H1 (cell line): Measurements from ENCODE around the gene DIP2C.

ENCODE experiments used
- CTCF ChIP-seq, 3 experiments: IDR thresholded peaks; 1 replicate in 2 of 3; 2 replicates in 1 of 3; pipeline versions ENCODE4 v1.5.1 to v1.6.1; 2011; ENCODE audit warnings: low read length in 3 of 3, mild to moderate bottlenecking in 3 of 3, inconsistent platforms in 2 of 3, low read depth in 1 of 3, moderate library complexity in 1 of 3; ENCODE audit not compliant: insufficient read depth in 1 of 3; ENCODE audit errors: control extremely low read depth in 1 of 3
- EP300 ChIP-seq, 2 experiments: IDR thresholded peaks; 1 replicate in 1 of 2; 2 replicates in 1 of 2; pipeline ENCODE4 v1.6.1; 2011 to 2012; ENCODE audit warnings: low read depth in 2 of 2, low read length in 2 of 2, mild to moderate bottlenecking in 2 of 2, borderline replicate concordance in 1 of 2, inconsistent platforms in 1 of 2, moderate library complexity in 1 of 2
- POLR2A ChIP-seq, 2 experiments: IDR thresholded peaks; 1 replicate in 1 of 2; 2 replicates in 1 of 2; pipeline ENCODE4 v1.6.1; 2011; ENCODE audit warnings: low read depth in 2 of 2, low read length in 2 of 2, mild to moderate bottlenecking in 2 of 2; ENCODE audit errors: control extremely low read depth in 1 of 2
- POLR2AphosphoS5 ChIP-seq: IDR thresholded peaks from 2 replicates; pipeline ENCODE4 v1.6.1; 2011; ENCODE audit warnings: low read depth, low read length
- POU5F1 ChIP-seq: IDR thresholded peaks from 2 replicates; pipeline ENCODE4 v1.6.1; 2011; ENCODE audit warnings: low read depth, mild to moderate bottlenecking, low read length, moderate library complexity
- RFX5 ChIP-seq: IDR thresholded peaks from 2 replicates; pipeline ENCODE4 v1.6.1; 2011; ENCODE audit warnings: low read depth, low read length, improper control_type of control experiment, borderline replicate concordance
- RXRA ChIP-seq: IDR thresholded peaks from 2 replicates; pipeline ENCODE4 v1.6.1; 2011; ENCODE audit warnings: low read depth, mild to moderate bottlenecking, low read length, moderate library complexity; ENCODE audit not compliant: insufficient read depth
- YY1 ChIP-seq: IDR thresholded peaks from 2 replicates; pipeline ENCODE4 v1.6.1; 2011; ENCODE audit warnings: low read depth, mild to moderate bottlenecking, low read length

DNA sequence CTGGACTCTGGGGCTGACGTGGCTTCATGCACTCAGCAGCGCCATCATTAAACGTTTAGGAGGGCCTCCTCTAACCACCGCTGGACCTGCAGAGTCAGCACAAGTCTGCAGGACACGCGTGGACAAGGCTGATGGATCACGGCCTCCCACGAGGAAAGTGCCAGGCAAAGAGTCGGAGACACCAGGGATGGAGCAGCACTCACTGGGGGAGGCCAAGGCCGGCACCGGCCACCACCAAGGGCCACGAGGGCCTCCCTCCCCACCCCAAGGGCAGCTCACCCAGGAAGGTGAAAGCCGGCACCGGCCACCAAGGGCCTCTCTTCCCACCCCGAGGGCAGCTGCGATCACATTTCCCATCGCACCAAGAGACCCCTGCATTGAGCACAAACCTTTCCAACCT, 91.5 kb downstream of the DIP2C start:
- TF ChIP-seq EP300 (IDR thresholded peaks at IDR 0.05; ENCODE audit: borderline replicate concordance in 1 of 2, low read depth in 2 of 2, low read length in 2 of 2): no peak
- TF ChIP-seq CTCF (IDR thresholded peaks at IDR 0.05; ENCODE audit: control extremely low read depth in 1 of 3, insufficient read depth in 1 of 3, low read depth in 1 of 3, low read length in 3 of 3): no peak
- no peak for TF ChIP-seq POLR2AphosphoS5
- TF ChIP-seq RXRA: no peak
- TF ChIP-seq RFX5: no peak
- TF ChIP-seq YY1: no peak
- no peak for TF ChIP-seq POU5F1
- no peak for TF ChIP-seq POLR2A (IDR thresholded peaks at IDR 0.05; ENCODE audit: control extremely low read depth in 1 of 2, low read depth in 2 of 2, low read length in 2 of 2)
